ENCODE results near the gene CAPN9.

Gene CAPN9

GRCh38 chr1:230851291-230851691 is 104.1 kb downstream of the CAPN9 start:
- no peak for TF ChIP-seq ZFX (IDR thresholded peaks at IDR 0.05; ENCODE audit: borderline replicate concordance)
- TF ChIP-seq, protein P1, sequence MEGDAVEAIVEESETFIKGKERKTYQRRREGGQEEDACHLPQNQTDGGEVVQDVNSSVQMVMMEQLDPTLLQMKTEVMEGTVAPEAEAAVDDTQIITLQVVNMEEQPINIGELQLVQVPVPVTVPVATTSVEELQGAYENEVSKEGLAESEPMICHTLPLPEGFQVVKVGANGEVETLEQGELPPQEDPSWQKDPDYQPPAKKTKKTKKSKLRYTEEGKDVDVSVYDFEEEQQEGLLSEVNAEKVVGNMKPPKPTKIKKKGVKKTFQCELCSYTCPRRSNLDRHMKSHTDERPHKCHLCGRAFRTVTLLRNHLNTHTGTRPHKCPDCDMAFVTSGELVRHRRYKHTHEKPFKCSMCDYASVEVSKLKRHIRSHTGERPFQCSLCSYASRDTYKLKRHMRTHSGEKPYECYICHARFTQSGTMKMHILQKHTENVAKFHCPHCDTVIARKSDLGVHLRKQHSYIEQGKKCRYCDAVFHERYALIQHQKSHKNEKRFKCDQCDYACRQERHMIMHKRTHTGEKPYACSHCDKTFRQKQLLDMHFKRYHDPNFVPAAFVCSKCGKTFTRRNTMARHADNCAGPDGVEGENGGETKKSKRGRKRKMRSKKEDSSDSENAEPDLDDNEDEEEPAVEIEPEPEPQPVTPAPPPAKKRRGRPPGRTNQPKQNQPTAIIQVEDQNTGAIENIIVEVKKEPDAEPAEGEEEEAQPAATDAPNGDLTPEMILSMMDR (IDR thresholded peaks at IDR 0.05), result no peak
- H3K27ac ChIP-seq, result no peak overlapping the region

Measured in 22Rv1 (cell line).